Hematopoietic multipotent progenitor cell treated with erythropoietin and hydrocortisone succinate and interleukin-3 and kit ligand, for 6 days (in vitro differentiated cells): ENCODE measurements around the gene ARID1A.
"Not testable (repeated sequence)": the region's sequence is repeated elsewhere in the genome, so short reads cannot be mapped to it uniquely, and the experiment has no call there.

Source experiments
- DNase-seq: peaks from one replicate; pipeline ENCODE4 v3.0.0-alpha.2; 2015

ARID1A gene

GRCh38 chr1:26788836-26789611 is 93.2 kb downstream of the ARID1A start:
- DNase-seq, result peak; percentile 97

- no peak for DNase-seq
Observed at GRCh38 chr1:26789612-26789865, 93.7 kb downstream of the ARID1A start.

GRCh38 chr1:26789931-26790330 is 94.1 kb downstream of the ARID1A start:
- no peak for DNase-seq

- DNase-seq, result no peak
Observed at GRCh38 chr1:26790551-26790953, 94.7 kb downstream of the ARID1A start.

GRCh38 chr1:26791148-26791547 is 95.3 kb downstream of the ARID1A start:
- peak; percentile 27 for DNase-seq

- peak; percentile 90 for DNase-seq
Observed at GRCh38 chr1:26791626-26792025, 95.8 kb downstream of the ARID1A start.

GRCh38 chr1:26792924-26793323 is 97.1 kb downstream of the ARID1A start:
- no peak for DNase-seq

- DNase-seq, result no peak
Observed at GRCh38 chr1:26794391-26794790, 98.6 kb downstream of the ARID1A start.

- no peak for DNase-seq
Observed at GRCh38 chr1:26797627-26798026, 101.8 kb downstream of the ARID1A start.

- peak; percentile 36 for DNase-seq
Observed at GRCh38 chr1:26799479-26800142, 103.8 kb downstream of the ARID1A start.

GRCh38 chr1:26803932-26804331 is 108.1 kb downstream of the ARID1A start:
- not testable (repeated sequence) for DNase-seq

- DNase-seq, result peak; percentile 89
Observed at GRCh38 chr1:26810105-26810504, 114.3 kb downstream of the ARID1A start.

- peak; percentile 7 for DNase-seq
Observed at GRCh38 chr1:26811057-26811456, 115.2 kb downstream of the ARID1A start.

- no peak for DNase-seq
Observed at GRCh38 chr1:26811708-26812107, 115.9 kb downstream of the ARID1A start.

GRCh38 chr1:26814377-26814776 is 118.6 kb downstream of the ARID1A start:
- DNase-seq, result no peak

- DNase-seq, result no peak
Observed at GRCh38 chr1:26814893-26815292, 119.1 kb downstream of the ARID1A start.

GRCh38 chr1:26820784-26821269 is 125.0 kb downstream of the ARID1A start:
- peak; percentile 78 for DNase-seq

GRCh38 chr1:26822737-26823395 is 127.1 kb downstream of the ARID1A start:
- DNase-seq, result no peak

- DNase-seq, result no peak
Observed at GRCh38 chr1:26824731-26825130, 128.9 kb downstream of the ARID1A start.

- peak; percentile 75 for DNase-seq
Observed at GRCh38 chr1:26826261-26827105, 130.7 kb downstream of the ARID1A start, which contains the start of gene ZDHHC18. ZDHHC18 (plus strand) TSS chr1:26826688; CDS start chr1:26826805, 117 bp downstream.

- no peak for DNase-seq
Observed at GRCh38 chr1:26827106-26827604, 131.3 kb downstream of the ARID1A start.

GRCh38 chr1:26827663-26828062 is 131.8 kb downstream of the ARID1A start:
- DNase-seq, result no peak
